ENCODE measurements around the gene DBT.
A peak's percentile ranks its signal among the peaks of the same experiment; 100 is the strongest.
"Not testable (repeated sequence)": the region's sequence is repeated elsewhere in the genome, so short reads cannot be mapped to it uniquely, and the experiment has no call there.

Gene DBT

DNA sequence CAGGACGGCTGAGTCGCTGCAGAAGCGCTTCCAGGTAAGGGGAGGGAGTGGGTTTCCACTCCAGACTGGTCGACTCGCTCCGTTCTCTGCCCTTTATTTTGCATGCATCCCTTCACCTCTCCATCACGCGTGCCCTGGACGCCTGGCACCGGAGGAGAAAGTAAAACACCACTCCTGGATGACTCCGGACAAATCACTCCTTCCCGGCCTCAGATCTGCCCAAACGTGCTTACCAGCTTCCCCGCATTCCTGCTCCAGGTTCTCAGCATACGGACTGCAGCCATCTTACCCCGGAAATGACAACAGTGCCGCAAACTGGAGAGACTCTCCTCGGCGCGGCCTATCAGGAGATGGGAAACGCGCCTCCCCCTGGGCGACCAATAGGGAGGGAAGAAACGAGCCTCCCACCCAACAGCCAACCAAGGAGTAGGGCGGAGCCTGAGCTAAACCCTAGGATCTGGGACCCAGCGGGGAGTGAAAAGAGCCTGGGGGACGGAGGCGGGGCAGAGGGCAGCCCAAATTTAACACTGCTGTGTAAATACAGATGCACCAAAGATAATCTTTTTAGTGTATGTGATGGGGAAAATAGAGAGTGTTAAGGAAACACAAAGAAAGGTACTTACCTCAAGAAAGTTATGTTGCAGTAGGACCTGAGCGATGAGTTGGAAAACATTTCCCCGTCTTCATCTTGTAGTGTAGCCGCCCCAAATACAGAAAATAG is at the start of gene DBT:
Gene DBT (minus strand): TSS at position 298 of the 721 bp plus-strand sequence. CDS start 14 bp downstream, at position 284.
- peak; percentile 82 for DNase-seq

DNA sequence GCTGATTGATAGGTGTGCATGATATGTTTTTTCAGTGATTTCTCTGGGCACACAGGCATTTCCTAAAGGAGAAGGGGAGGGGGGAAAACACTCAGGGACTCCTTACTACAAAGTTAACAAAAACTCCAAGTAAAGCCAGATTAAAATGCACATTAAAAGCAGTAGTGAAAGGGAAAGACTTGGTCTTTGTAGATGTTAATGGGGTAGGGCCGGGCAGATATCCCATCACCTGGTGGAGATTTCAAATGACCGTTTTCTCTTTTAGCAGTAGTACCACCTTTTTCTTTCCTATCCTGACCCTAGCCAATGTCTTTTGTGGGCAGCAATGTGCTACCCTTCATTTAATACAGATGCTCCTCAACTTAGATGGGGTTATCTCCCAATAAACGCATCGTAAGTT is 48.9 kb upstream of the DBT start:
- no peak for DNase-seq

DNA sequence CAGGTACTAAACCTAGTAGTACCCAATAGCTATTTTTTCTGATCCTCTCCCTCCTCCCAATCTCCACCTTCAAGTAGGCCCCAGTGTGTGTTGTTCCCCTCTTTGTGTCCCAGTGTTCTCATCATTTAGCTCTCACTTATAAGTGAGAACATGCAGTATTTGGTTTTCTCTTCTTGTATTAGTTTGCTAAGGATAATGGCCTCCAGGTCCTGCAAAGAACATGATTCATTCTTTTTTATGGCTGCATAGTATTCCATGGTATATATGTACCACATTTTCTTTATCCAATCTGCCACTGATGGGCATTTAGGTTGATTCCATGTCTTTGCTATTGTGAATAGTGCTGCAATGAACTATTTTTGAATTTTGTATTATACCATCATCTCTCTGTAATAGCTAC is 47.4 kb upstream of the DBT start:
- not testable (repeated sequence) for DNase-seq

DNA sequence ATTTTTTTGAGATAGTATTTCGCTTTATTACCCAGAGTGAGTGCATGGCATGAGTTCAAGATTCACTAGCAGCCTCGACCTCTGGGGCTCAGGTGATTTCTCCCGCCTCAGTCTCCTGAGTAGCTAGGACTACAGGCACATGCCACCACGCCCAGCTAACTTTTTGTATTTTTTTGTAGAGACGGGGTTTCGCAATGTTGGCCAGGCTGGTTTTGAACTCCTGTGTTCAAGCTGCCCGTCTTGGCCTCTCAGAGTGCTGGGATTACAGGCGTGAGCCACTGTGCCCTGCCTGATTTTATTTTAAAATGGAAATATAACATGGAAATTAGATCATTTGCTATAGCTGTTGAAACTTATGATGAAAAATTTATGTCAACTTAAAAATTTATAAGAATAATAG is 46.5 kb upstream of the DBT start:
- no peak for DNase-seq

DNA sequence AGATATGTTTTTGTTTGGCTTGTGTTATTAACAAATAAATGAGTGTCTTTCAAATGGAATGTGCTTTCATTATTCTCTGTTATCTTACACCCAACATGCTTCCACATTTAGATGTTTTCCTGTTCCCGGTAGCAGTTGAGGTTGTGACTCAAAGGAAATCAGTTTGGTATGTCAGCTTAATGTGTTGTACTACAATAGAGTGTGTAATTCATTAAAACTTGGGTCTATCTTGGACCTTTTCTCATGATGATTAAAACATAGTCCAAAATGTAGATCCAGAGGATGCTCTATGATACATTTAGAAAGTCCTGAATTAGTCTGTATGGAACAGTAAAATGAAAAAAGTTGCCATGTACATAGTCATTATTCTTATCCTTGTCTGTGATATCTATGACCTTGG is 43.1 kb upstream of the DBT start:
- DNase-seq: no peak

DNA sequence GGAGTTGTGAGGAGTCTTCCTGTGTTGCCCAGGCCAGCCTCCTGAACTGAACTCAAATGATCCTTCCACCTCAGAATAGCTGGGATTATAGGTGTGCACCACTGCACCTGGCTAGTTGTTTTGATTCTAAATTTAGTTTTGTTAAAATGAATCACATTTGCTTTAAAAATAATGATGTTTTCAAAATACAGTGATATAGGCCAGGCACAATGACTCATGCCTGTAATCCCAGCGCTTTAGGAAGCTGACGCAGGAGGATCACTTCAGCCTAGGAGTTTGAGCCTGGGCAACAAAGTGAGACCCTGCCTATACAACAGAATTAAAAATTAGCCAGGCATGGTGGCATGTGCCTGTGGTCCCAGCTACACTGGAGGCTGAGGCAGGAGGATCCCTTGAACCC is 40.7 kb upstream of the DBT start:
- DNase-seq: no peak

DNA sequence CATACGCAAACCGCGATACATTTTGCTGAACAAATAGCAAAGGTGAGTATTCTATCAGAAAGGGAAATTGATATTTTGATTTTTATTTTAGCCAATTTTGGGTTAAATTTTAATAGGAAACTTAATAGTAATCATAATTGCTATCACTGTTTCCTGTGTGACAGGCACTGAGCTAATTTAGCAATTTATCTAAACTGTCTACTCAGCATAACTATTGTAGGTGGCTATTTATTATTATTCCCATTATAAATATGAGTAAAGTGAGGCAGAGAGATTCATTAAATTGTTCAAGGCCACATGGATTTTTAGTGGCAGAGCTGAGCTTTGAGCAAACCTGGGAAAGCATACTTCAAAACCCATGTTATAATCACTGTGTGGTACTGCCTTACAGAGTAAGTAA is 37.5 kb upstream of the DBT start:
- DNase-seq: no peak

DNA sequence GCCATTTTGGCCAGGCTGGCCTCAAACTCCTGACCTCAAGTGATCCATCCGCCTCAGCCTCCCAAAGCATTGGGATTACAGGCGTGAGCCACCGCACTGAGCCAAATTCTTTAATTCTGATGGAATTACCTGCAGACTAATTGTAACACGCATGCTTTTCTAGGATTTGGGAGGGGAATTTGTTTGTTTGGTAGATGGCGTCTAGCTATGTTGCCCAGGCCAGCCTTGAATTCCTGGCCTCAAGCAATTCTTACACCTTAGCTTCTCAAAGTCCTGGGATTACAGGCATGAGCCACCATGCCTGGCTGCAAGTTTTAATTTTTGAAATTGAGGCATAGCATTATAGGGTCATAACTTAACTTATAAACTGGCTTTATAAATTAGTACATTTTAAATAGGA is 35.0 kb upstream of the DBT start:
- DNase-seq: no peak

DNA sequence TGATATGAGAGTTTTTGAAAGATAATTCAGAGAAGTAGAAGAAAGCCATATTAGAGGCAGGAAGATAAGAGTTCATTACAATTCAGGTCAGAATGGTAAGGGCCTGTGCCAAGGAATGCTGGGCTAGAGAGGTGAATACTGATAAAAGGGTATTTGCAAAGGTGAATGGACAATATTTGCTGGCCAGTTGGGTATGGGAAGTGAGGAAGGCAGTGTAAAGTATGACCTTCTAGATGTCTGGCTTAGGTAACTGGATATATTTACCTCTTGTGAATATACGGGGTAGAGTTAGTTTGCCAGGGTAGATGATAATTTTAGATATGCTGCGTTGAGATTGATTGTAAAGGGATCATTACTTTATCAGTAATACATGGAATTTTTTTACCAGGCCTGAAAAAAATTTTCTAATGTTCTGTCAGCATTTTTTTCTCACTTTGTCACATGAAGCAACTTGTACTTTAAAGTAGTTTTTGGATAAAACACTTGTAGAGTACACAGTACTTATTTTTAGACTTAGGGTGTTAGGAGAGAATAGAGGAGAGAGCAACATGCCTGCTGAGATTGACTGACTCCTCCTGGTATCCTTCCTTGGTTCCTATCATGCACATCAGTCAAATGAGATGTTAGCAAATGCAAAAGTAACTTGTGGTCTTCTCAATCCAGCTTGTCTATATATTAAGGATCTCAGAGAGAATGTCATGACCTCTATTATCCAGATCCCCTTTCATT is 30.5 kb upstream of the DBT start:
- no peak for DNase-seq

DNA sequence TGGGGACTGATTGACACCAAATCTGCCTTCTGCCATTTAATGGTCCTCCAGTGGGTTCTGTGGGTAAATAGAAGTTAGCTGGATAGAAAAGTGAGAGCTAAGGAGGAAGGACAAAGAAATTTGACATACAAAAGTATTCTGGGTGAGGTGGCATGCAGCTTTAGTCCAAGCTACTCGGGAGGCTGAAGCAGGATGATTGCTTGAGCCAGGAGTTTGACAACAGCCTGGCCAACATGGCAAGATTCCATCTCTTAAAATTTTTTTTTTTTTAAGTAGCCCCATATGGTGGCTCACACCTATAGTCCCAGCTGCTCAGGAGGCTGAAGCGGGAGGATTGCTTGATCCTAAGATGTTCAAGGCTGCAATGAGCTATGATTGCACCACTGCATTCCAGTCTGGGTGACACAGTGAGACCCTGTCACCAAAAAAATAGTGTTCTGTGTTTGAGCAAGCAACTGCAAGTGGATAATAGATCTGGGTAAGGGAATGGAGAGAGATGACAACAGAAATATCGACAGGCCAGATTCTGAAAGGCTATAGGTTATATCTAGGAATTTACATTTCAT is 29.8 kb upstream of the DBT start:
- DNase-seq: no peak

DNA sequence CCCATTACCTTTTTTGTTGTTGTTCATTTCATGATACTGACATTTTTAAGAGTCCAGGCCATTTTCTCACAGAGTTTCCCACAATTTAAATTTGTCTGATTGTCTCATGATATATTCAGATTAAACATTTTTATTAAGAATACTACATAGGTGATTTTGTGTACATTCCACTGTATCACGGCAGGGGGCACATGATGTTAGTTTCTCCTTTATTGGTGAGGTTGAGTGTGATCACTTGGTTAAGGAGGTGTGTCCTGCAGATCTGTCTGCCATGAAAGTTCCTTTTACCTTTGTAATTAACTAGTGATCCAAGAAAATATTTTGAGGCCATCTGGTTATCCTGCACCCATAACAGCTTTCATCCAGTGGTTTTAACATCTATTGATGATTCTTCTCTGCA is 28.2 kb upstream of the DBT start:
- DNase-seq: no peak

DNA sequence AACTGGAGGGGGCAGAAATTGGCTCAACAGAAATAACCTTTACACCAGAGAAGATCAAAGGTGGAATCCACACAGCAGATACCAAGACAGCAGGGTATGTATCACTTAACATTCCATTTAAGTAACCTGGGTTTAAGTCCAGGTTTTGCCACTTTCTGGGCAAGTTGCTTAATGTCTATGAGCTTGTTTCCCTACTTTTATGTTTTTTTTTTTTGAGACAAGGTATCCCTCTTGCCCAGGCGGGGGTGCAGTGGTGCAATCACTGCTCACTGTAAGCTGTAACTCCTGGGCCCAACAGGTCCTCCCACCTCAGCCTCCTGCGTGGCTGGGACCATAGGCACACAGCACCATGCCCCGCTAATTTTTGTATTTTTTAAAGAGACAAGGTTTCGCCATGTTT is 18.6 kb upstream of the DBT start:
- no peak for DNase-seq

DNA sequence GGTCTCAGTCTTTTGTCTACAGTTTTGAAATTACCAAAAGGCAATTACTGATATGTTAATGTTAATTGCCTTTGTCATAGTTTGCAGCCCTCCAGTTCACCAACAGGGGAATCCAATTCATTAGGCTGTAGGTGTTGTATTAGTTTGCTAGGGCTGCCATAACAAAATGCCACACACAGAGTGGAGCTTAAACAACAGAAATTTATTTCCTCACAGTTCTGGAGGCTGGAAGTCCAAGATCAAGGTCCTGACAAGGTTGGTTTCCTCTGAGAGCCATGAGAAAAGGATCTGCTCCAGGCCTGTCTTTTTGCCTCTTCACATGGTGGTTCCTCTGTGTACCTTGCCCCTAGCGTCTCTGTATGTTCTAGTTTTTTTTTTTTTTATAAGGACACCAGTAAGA is 17.6 kb upstream of the DBT start:
- no peak for DNase-seq

DNA sequence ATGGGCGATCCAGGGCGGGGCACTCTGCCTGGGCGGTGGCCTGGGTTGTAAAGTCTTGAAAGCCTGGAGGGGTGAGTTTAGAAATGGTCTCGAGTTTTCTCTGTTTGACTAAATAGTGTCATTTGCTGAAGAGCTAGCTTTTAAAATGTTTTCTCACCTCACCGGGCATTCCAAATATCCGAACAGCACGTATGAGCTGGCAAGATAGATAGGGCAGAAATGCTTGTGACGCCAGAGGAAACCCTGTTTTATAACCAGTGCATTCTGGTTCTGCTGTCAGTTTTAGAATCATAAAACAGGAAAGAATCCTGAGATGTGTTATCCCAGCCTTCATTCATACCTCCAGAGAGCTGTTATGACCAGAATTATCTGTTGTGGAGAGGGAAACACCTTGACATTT is 17.1 kb upstream of the DBT start:
- DNase-seq: no peak

DNA sequence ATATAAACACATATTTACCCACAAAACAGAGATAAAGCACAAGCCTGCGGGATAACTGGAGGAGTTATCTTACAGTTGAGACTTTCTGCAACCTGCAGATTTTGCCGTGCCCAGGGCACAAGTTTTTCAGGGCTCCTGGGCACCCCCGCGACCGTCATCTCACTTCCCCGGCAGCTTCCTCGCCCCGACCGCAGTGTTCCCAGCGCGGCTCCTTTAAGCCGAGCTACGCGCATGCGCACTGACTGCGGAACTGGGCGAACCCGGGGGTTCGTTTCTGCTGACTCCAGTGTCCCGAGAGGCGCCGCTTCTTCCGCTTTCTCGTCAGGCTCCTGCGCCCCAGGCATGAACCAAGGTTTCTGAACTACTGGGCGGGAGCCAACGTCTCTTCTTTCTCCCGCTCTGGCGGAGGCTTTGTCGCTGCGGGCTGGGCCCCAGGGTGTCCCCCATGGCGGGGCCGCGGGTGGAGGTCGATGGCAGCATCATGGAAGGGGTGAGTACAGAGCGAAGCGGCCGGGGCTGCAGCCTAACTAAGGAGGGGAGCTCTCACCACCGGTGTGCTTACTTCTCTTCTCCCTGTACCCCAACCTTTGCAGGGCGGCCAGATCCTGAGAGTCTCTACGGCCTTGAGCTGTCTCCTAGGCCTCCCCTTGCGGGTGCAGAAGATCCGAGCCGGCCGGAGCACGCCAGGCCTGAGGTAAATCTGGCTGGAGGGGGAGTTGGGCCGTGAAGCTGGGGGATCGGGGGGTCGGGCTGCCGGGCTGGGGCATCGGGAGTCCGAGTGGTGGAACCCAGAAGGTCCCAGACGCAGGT is 16.5 kb upstream of the DBT start, which contains the start of gene RTCA:
Gene RTCA (plus strand): TSS at position 286 of the 810 bp plus-strand sequence. CDS start 160 bp downstream, at position 446.
- DNase-seq: peak; percentile 73

DNA sequence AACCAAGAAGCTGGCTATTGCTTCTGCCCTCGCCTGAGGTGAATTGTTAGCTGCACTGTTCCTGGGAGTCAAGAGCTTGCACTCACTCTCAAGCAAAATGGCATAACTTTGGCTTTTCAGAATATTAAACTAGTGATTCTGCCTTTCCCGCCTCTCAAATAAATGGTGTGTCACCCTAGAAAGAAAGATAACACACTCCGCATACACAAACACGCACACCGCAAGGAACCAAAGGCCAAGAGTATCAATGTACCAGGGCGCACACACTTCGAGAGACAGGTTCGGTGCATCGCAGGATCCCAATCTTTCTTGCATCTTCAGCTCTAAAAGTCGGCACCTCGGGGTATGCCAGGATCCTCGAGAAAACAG is 15.9 kb upstream of the DBT start:
- no peak for DNase-seq

DNA sequence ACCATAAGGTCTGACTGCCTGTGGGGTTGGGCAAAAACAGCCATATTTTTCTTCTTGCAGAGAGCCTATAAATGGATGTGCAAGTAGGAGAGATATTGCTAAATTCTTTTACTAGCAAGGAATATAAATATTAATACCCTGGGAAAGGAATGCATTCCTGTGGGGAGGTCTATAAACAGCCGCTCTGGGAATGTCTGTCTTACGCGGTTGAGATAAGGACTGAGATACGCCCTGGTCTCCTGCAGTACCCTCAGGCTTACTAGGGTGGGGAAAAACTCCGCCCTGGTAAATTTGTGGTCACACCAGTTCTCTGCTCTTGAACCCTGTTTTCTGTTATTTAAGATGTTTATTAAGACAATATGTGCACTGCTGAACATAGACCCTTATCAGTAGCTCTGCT is 14.4 kb upstream of the DBT start:
- not testable (repeated sequence) for DNase-seq

DNA sequence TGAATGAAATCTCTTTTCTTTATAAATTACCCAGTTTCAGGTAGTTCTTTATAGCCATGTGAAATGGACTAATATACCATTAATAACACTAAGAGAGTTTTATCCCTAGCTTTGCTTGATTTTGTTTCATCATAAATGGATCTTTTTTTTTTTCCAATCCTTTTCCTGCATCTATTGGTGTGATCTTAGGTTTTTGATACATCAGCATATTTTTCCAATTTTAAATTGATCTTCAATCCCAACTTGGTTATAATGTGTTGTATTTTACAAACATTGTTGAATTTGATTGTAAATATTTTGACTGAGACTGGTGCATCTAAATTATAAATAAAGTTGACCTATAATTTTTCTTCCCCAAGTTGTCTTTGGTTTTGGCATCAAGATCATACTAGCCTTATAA is 12.1 kb upstream of the DBT start:
- no peak for DNase-seq

DNA sequence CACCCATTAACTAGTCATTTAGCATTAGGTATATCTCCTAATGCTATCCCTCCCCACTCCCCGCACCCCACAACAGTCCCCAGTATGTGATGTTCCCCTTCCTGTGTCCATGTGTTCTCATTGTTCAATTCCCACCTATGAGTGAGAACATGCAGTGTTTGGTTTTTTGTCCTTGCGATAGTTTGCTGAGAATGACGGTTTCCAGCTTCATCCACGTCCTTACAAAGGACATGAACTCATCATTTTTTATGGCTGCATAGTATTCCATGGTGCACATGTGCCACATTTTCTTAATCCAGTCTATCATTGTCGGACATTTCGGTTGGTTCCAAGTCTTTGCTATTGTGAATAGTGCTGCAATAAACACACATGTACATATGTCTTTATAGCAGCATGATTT is 8.8 kb upstream of the DBT start:
- not testable (repeated sequence) for DNase-seq

DNA sequence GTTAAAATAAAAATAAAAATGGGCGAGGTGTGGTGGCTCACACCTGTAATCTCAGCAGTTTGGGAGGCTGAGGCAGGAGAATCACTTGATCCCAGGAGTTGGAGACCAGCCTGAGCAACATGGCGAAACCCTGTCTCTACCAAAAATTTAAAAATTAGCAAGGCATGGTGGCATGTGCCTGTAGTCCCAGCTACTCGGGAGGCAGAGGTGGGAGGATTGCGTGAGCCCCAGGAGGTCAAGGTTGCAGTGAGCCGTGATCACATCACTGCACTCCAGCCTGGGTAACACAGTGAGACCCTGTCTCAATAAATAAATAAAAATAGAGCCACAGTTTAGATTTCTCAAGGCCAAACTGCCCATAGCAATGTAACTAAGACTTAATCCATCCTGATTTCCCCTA is 6.6 kb upstream of the DBT start:
- not testable (repeated sequence) for DNase-seq

DNA sequence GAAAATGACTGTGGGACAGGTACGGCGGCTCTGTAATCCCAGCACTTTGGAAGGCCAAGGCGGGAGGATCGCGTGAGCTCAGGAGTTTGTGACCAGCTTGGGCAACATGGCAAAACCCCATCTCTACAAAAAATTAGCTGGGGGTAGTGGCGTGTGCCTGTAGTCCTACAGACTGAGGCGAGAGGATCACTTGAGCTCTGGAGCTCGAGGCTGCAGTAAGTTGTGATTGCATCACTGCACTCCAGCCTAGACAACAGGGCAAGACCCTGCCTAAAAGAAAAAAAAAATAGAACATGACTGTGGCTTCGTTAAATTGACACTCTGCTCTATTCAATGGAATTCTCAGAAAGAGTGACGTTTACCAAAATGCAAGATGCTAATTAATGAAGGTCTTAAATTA is 3.9 kb upstream of the DBT start:
- no peak for DNase-seq

DNA sequence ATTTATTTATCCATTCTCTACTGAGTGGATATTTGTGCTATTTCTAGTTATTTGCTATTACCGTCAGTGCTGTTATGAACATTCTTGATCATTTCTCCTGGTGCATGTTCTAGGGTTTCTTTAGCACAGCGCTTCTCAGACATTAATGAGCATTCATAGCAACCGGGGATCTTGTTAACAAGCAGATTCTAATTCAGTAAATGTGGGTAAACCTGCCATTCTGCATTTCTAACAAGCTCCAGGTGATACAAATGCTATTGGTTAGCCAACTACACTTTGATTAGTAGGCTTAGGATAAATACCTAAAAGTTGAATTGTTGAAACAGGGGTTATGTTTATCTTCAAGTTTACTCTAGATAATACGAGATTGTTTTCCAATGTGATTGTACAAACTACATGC is 3.3 kb upstream of the DBT start:
- DNase-seq: no peak

DNA sequence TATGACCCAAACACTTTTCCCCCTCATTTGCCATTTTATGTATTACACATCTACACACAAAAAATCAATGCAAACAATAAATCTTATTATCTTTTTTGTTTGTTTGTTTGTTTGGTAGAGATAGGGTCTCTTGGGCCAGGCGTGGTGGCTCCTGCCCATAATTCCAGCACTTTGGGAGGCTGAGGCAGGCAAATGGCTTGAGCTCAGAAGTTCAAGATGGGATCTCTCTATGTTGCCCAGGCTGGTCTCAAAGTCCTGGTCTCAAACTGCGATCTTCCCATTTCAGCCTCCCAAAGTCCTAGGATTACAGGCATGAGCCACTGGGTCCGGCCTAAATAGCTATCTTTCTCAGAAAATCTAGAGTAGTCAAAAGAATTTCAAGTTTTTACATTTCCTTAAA is 1.2 kb upstream of the DBT start:
- no peak for DNase-seq

DNA sequence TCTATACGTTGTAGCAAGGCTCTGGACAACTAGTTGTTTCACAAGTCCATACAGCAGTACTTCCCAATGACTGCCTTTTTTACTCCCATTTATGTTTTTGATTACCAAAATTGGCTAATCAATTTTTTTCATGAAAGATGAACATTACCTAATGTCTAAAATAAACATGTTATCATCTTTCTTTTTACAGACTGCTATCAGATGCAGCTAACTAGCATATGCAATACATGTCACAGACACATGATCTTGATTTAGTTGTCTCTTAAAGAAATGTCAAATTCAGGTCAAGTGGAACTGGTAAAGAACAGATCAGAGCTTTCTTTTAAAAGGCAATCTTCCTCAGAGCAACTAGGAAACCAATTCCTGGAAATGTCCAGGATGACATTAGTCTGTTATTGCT is 630 bp upstream of the DBT start:
- no peak for DNase-seq
